CD8-positive, alpha-beta memory T cell (primary cell): ENCODE results near the gene XKR7. TPM values are rescaled to one million over a fixed set of nuclear protein-coding genes. Genes with fewer than 3 reads are reported as not detected.

ENCODE experiments used
- CTCF ChIA-PET: fragments of 350-600 bp; sonication (Branson Sonifier 250); formaldehyde crosslinking; loops from one replicate; lab custom pipeline; 2021; ENCODE audit warnings: antibody characterized with exemption; lab: Charles Lee
- POLR2A ChIA-PET: fragments of 350-600 bp; sonication (Branson Sonifier 250); formaldehyde crosslinking; loops from one replicate; lab custom pipeline; 2021; ENCODE audit warnings: antibody characterized with exemption; lab: Charles Lee
- DNase-seq, 5 donors: peaks; one replicate each; pipeline versions ENCODE4 v3.0.0 to v3.0.0-alpha.2; 2020 to 2022; ENCODE audit warnings: mixed read lengths in 1 of 5
- H3K27ac ChIP-seq: one replicate; pipeline ENCODE4 v1.7.0; 2013; ENCODE audit warnings: low read depth, mild to moderate bottlenecking, low read length, moderate library complexity
- H3K27me3 ChIP-seq: 2 replicates; pipeline ENCODE4 v1.7.0; 2013; ENCODE audit warnings: low read length, mild to moderate bottlenecking; ENCODE audit not compliant: insufficient read depth, poor library complexity, severe bottlenecking
- H3K36me3 ChIP-seq: 2 replicates; pipeline ENCODE4 v1.7.0; 2013; ENCODE audit warnings: mild to moderate bottlenecking, low read length, moderate library complexity; ENCODE audit not compliant: insufficient read depth
- H3K4me1 ChIP-seq: 2 replicates; pipeline ENCODE4 v1.7.0; 2013; ENCODE audit warnings: mild to moderate bottlenecking, low read length, moderate library complexity; ENCODE audit not compliant: insufficient read depth
- H3K4me3 ChIP-seq: 2 replicates; pipeline ENCODE4 v1.7.0; 2013; ENCODE audit warnings: mild to moderate bottlenecking, low read length
- H3K9me3 ChIP-seq: 2 replicates; pipeline ENCODE4 v1.7.0; 2013; ENCODE audit warnings: mild to moderate bottlenecking, low read length
- H3K27ac Mint-ChIP-seq, 8 donors: one replicate each; pipeline ENCODE4 v1.8.0; 2020 to 2021; ENCODE audit warnings: mixed read lengths in 8 of 8, mild to moderate bottlenecking in 6 of 8, inconsistent platforms in 3 of 8, moderate library complexity in 3 of 8
- H3K27me3 Mint-ChIP-seq, 2 donors: one replicate each; pipeline ENCODE4 v1.8.0; 2020 to 2021; ENCODE audit warnings: mixed read lengths in 2 of 2, mild to moderate bottlenecking in 1 of 2, moderate library complexity in 1 of 2
- H3K36me3 Mint-ChIP-seq, 3 donors: one replicate each; pipeline ENCODE4 v1.8.0; 2020 to 2021; ENCODE audit warnings: mixed read lengths in 3 of 3, inconsistent platforms in 1 of 3, mild to moderate bottlenecking in 1 of 3
- H3K4me1 Mint-ChIP-seq, 3 donors: one replicate each; pipeline ENCODE4 v1.8.0; 2020 to 2021; ENCODE audit warnings: mixed read lengths in 3 of 3, inconsistent platforms in 1 of 3, mild to moderate bottlenecking in 1 of 3
- H3K4me3 Mint-ChIP-seq, 7 donors: one replicate each; pipeline ENCODE4 v1.8.0; 2020 to 2021; ENCODE audit warnings: mixed read lengths in 7 of 7, mild to moderate bottlenecking in 6 of 7, moderate library complexity in 4 of 7, inconsistent platforms in 2 of 7
- H3K9me3 Mint-ChIP-seq, 5 donors: one replicate each; pipeline ENCODE4 v1.8.0; 2020 to 2022; ENCODE audit warnings: mixed read lengths in 5 of 5, mild to moderate bottlenecking in 3 of 5, moderate library complexity in 2 of 5, inconsistent platforms in 1 of 5
- polyA plus RNA-seq: library from polyadenylated mRNA; unstranded; fragments of 300-500 nt; fragmentation: Illumina TruSeq; gene quantifications from one replicate; pipeline ENCODE4 v1.2.3, GENCODE V29; 2021
- total RNA-seq, 2 experiments: library from RNA; stranded (reverse); gene quantifications; one replicate each; pipeline ENCODE4 v1.2.3, GENCODE V29; 2021

XKR7 gene
- total and polyA plus RNA-seq, 3 experiments from 2014 or later = 0.02 TPM; not detected in 2

DNA sequence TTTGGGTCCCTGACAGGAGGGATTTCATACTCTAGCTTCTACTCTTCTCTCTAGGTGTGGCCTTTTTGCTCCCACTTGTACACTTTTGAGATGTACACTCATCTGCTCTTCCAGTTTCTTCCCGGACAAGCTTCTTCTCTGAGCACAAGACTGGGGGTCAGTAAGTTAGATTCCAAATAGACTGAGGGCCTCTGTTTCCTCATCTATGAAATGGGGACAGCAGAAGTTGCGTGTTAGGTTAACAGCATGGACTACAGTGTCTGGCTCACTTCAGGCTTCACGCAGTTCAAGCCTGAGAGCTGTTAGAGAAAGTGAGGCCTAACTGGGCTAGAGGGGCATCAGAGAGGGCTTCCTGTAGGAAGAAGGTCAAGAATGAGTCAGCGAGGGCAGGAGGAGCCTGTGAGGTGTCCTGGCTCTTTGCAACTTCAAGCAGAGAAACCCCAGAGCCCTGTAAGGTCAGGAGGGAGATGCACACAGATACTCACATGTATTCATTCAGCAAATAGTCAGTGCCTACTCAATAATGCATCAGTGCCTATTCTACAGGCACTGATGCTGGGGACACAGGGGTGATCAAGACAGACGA is 20.6 kb downstream of the XKR7 start:
- Histone ChIP-seq H3K4me1 (no peaks in the 10 kb centered on the region), H3K27me3 (no peaks in the 10 kb centered on the region), H3K27ac (no peak overlapping the region), H3K4me3 (no peak overlapping the region), H3K9me3 (no peaks in the 10 kb centered on the region), H3K36me3 (no peaks in the 10 kb centered on the region)
- Mint-ChIP-seq H3K27me3 (peaks cover 9 to 10% of the 10 kb centered on the region in 2 donors), H3K4me3 (no peak overlapping the region), H3K27ac (peak overlapping the region in 1 of 8 donors; percentile 72), H3K36me3 (no peaks in the 10 kb centered on the region), H3K4me1 (no peaks in the 10 kb centered on the region), H3K9me3 (no peaks in the 10 kb centered on the region)
- POLR2A ChIA-PET = no interaction called here
- DNase-seq = no peak
- CTCF ChIA-PET = no interaction called here

DNA sequence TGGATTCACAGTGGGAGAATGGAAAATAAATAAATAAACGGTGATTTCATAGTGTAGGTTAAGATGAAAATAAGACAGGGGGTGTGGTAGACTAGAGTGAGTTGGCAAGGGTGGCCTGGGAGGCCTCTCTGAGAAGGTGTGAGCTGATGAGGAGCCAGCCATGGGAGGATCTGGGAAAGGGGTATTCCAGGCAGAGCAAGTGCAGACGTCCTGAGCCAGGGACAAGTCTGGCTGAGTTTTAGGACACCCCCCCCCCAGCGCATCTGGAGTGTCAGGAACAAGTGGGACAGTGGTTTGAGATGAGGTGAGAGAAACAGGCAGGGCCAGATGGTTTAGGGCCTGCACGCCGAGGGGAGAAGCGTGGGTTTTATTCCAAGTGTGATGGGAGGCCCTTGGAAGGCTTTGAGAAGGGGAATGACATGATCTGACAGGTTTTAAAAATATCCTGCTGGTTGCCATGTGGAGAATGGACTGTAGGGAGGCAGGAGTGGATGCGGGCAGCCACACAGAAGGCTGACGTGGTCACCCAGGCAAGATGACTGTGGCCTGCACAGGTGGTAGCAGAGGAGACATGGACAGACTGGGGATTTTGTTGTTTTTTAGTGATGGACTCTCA is 21.2 kb downstream of the XKR7 start:
- Histone ChIP-seq H3K36me3 (no peaks in the 10 kb centered on the region), H3K9me3 (no peaks in the 10 kb centered on the region), H3K4me1 (no peaks in the 10 kb centered on the region), H3K4me3 (no peak overlapping the region), H3K27me3 (peaks cover 3% of the 10 kb centered on the region), H3K27ac (no peak overlapping the region)
- Mint-ChIP-seq H3K4me3 (no peak overlapping the region), H3K9me3 (no peaks in the 10 kb centered on the region), H3K36me3 (no peaks in the 10 kb centered on the region), H3K27ac (no peak overlapping the region), H3K27me3 (peaks cover 15 to 16% of the 10 kb centered on the region in 2 donors), H3K4me1 (no peaks in the 10 kb centered on the region)
- no peak for DNase-seq
- CTCF ChIA-PET = no interaction called here
- POLR2A ChIA-PET = no interaction called here

GRCh38 chr20:31990641-31991338 is 22.8 kb downstream of the XKR7 start:
- H3K36me3 ChIP-seq = no peaks in the 10 kb centered on the region
- POLR2A ChIA-PET = no interaction called here
- Mint-ChIP-seq H3K4me3 (no peak overlapping the region), H3K36me3 (no peaks in the 10 kb centered on the region), H3K27me3 (peaks cover 17 to 21% of the 10 kb centered on the region in 2 donors), H3K9me3 (no peaks in the 10 kb centered on the region), H3K4me1 (peaks cover 0 to 1% (median 0%) of the 10 kb centered on the region in 3 donors), H3K27ac (no peak overlapping the region)
- CTCF ChIA-PET = no interaction called here
- no peaks in the 10 kb centered on the region for H3K9me3 ChIP-seq
- H3K4me1 ChIP-seq = no peaks in the 10 kb centered on the region
- H3K27ac ChIP-seq = no peak overlapping the region
- H3K4me3 ChIP-seq = no peak overlapping the region
- DNase-seq = no peak
- peaks cover 5% of the 10 kb centered on the region for H3K27me3 ChIP-seq

DNA sequence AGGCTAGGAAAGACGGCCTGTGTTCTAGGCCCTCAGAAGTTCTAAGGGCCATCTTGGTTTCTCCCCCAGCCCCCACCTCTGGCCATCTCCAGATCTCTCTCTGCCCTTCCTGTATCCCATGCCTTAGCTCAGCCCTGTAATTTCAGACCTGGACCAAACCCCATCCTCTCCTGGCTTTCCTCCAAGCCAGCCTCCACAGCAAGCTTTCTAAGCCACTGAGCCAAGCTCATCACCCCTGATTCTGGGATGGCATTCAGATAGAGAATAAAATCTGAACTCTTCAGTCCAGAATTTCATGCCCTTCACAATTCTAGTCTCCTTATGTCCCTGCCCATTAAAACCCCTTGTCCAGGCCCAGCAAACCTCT is 23.4 kb downstream of the XKR7 start:
- Histone ChIP-seq H3K4me1 (no peaks in the 10 kb centered on the region), H3K36me3 (no peaks in the 10 kb centered on the region), H3K27ac (no peak overlapping the region), H3K27me3 (peaks cover 5% of the 10 kb centered on the region), H3K9me3 (no peaks in the 10 kb centered on the region), H3K4me3 (no peak overlapping the region)
- CTCF ChIA-PET = no interaction called here
- POLR2A ChIA-PET = no interaction called here
- H3K9me3 Mint-ChIP-seq = no peaks in the 10 kb centered on the region
- no peak overlapping the region for H3K27ac Mint-ChIP-seq
- peaks cover 21 to 26% of the 10 kb centered on the region in 2 donors for H3K27me3 Mint-ChIP-seq
- no peak overlapping the region for H3K4me3 Mint-ChIP-seq
- peaks cover 0 to 1% (median 0%) of the 10 kb centered on the region in 3 donors for H3K4me1 Mint-ChIP-seq
- DNase-seq = no peak
- H3K36me3 Mint-ChIP-seq = no peaks in the 10 kb centered on the region

GRCh38 chr20:31992086-31992485 is 24.1 kb downstream of the XKR7 start:
- no peak for DNase-seq
- Histone ChIP-seq H3K4me1 (no peaks in the 10 kb centered on the region), H3K27ac (no peak overlapping the region), H3K36me3 (no peaks in the 10 kb centered on the region), H3K27me3 (peaks cover 5% of the 10 kb centered on the region), H3K4me3 (no peak overlapping the region), H3K9me3 (no peaks in the 10 kb centered on the region)
- Mint-ChIP-seq H3K27me3 (peaks cover 25 to 33% of the 10 kb centered on the region in 2 donors), H3K9me3 (no peaks in the 10 kb centered on the region), H3K36me3 (no peaks in the 10 kb centered on the region), H3K27ac (no peak overlapping the region), H3K4me1 (peaks cover 0 to 3% (median 0%) of the 10 kb centered on the region in 3 donors), H3K4me3 (no peak overlapping the region)
- CTCF ChIA-PET = no interaction called here
- POLR2A ChIA-PET = no interaction called here

GRCh38 chr20:31996996-31997395 is 29.0 kb downstream of the XKR7 start:
- ChIA-PET CTCF (no interaction called here), POLR2A (no interaction called here)
- Histone ChIP-seq H3K27me3 (peaks cover 5% of the 10 kb centered on the region), H3K4me3 (no peak overlapping the region), H3K36me3 (no peaks in the 10 kb centered on the region), H3K9me3 (no peaks in the 10 kb centered on the region), H3K4me1 (no peaks in the 10 kb centered on the region), H3K27ac (no peak overlapping the region)
- H3K9me3 Mint-ChIP-seq = no peaks in the 10 kb centered on the region
- no peak for DNase-seq
- H3K36me3 Mint-ChIP-seq = no peaks in the 10 kb centered on the region
- H3K4me3 Mint-ChIP-seq = no peak overlapping the region
- H3K4me1 Mint-ChIP-seq = peaks cover 0 to 3% (median 0%) of the 10 kb centered on the region in 3 donors
- no peak overlapping the region for H3K27ac Mint-ChIP-seq
- H3K27me3 Mint-ChIP-seq = peaks cover 32 to 41% of the 10 kb centered on the region in 2 donors

DNA sequence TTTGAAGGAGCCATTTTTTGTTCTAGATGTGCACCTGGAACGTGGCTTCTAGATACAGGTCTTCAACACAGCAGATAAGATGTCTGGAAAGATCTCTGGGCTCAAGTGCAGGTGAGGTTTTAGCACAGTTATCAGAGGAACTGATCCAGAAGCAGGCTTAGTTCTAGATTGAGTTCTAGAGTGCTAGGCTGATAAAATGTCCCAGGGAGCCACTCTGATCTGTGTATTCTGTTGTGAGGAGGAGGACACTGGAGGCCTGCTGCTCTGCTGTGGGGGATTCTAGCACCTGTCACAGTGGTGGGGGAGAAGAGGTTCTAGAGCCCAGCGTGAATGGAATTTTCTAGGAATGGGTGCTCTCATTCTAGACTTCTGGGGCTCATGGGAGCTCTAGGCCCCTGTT is 30.3 kb downstream of the XKR7 start:
- H3K27ac ChIP-seq = no peak overlapping the region
- no peaks in the 10 kb centered on the region for H3K36me3 ChIP-seq
- ChIA-PET CTCF (no interaction called here), POLR2A (no interaction called here)
- DNase-seq = no peak
- no peak overlapping the region for H3K27ac Mint-ChIP-seq
- no peaks in the 10 kb centered on the region for H3K9me3 ChIP-seq
- H3K4me1 Mint-ChIP-seq = peaks cover 0 to 3% (median 0%) of the 10 kb centered on the region in 3 donors
- H3K27me3 Mint-ChIP-seq = peaks cover 25 to 39% of the 10 kb centered on the region in 2 donors
- H3K9me3 Mint-ChIP-seq = no peaks in the 10 kb centered on the region
- H3K4me3 ChIP-seq = no peak overlapping the region
- H3K36me3 Mint-ChIP-seq = no peaks in the 10 kb centered on the region
- no peaks in the 10 kb centered on the region for H3K4me1 ChIP-seq
- peaks cover 5% of the 10 kb centered on the region for H3K27me3 ChIP-seq
- no peak overlapping the region for H3K4me3 Mint-ChIP-seq

DNA sequence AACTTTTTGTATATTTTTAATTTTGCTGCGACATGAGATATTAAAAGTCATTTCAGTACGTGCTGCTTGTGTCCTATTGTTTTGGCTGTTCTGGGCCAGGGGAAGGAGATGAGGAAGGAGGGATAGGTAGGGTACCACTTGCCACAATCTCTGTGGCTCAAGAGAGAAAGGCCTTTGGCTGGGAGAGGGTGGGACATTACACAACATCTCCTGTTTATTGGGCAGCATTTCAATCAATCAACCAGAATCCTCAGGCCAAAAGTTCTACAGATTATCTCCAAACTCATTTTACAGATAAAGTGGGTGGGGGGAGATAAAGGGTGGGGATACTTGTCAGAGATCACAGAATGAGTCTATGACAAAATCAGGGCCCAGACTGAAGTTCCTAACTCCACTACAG is 35.4 kb downstream of the XKR7 start:
- Mint-ChIP-seq H3K9me3 (no peaks in the 10 kb centered on the region), H3K4me1 (no peaks in the 10 kb centered on the region), H3K27ac (no peak overlapping the region), H3K36me3 (no peaks in the 10 kb centered on the region), H3K4me3 (no peak overlapping the region), H3K27me3 (peaks cover 5 to 8% of the 10 kb centered on the region in 2 donors)
- H3K4me1 ChIP-seq = no peaks in the 10 kb centered on the region
- no peak overlapping the region for H3K27ac ChIP-seq
- H3K27me3 ChIP-seq = no peaks in the 10 kb centered on the region
- no peaks in the 10 kb centered on the region for H3K36me3 ChIP-seq
- CTCF ChIA-PET = no interaction called here
- POLR2A ChIA-PET = no interaction called here
- H3K4me3 ChIP-seq = no peak overlapping the region
- DNase-seq = no peak
- no peaks in the 10 kb centered on the region for H3K9me3 ChIP-seq
